IMR-90 (cell line): ENCODE data around the gene CARMIL1. TPM values are rescaled to one million over a fixed set of nuclear protein-coding genes. Genes with fewer than 3 reads are reported as not detected.

Experiments
- ATAC-seq: fragments of 200-7000 bp; cut with Tn5 transposase; 2 replicates; pipeline ENCODE4 v1.9.1; 2020; ENCODE audit warnings: low read depth, mild to moderate bottlenecking, moderate library complexity
- BruUV-seq: library from RNA; stranded (reverse); fragments of 400-500 nt; replicated peaks from 2 replicates; lab custom pipeline; 2021; lab: Mats Ljungman, UMichigan
- CTCF ChIA-PET: fragments of 300-600 bp; formaldehyde crosslinking; extraction: SDS; loops from one replicate; lab custom pipeline; 2021; ENCODE audit warnings: antibody characterized with exemption; lab: Yijun Ruan, JAX
- POLR2A ChIA-PET: fragments of 300-600 bp; sonication (Branson Sonifier 250); formaldehyde crosslinking; loops from one replicate; lab custom pipeline; 2022; ENCODE audit warnings: antibody characterized with exemption; ENCODE audit not compliant: unreplicated experiment; lab: Charles Lee
- DNase-seq: peaks from one replicate; pipeline ENCODE4 v3.0.0; 2013
- H2AFZ ChIP-seq: replicated peaks from 2 replicates; pipeline ENCODE3; 2013; ENCODE audit warnings: low read length, mild to moderate bottlenecking; ENCODE audit not compliant: poor library complexity
- H2AK5ac ChIP-seq: 2 replicates; pipeline ENCODE4 v1.6.1; 2013; ENCODE audit warnings: low read depth, low read length, inconsistent platforms
- H2AK9ac ChIP-seq: replicated peaks from 2 replicates; pipeline ENCODE3; 2013; ENCODE audit warnings: mild to moderate bottlenecking, low read depth, low read length, moderate library complexity; ENCODE audit not compliant: poor library complexity
- H2BK120ac ChIP-seq: 2 replicates; pipeline ENCODE4 v1.6.1; 2013; ENCODE audit warnings: low read depth, low read length, inconsistent platforms
- H2BK15ac ChIP-seq: 3 replicates; pipeline ENCODE4 v1.6.1; 2013; ENCODE audit warnings: low read depth, low read length, inconsistent platforms
- H2BK20ac ChIP-seq: 2 replicates; pipeline ENCODE4 v1.6.1; 2013; ENCODE audit warnings: low read depth, mild to moderate bottlenecking, inconsistent platforms, low read length, moderate library complexity
- H2BK5ac ChIP-seq: 2 replicates; pipeline ENCODE4 v1.6.1; 2013; ENCODE audit warnings: mild to moderate bottlenecking, low read depth, low read length, inconsistent platforms; ENCODE audit not compliant: poor library complexity, severe bottlenecking
- H3K14ac ChIP-seq: replicated peaks from 2 replicates; pipeline ENCODE4 v1.6.1; 2013; ENCODE audit warnings: low read depth, low read length, inconsistent platforms
- H3K18ac ChIP-seq: 2 replicates; pipeline ENCODE4 v1.6.1; 2013; ENCODE audit warnings: low read depth, low read length, control low read depth
- H3K23ac ChIP-seq: 2 replicates; pipeline ENCODE4 v1.6.1; 2013; ENCODE audit warnings: low read depth, low read length, inconsistent platforms
- H3K27ac ChIP-seq: 2 replicates; pipeline ENCODE4 v1.5.1; 2013; ENCODE audit warnings: mild to moderate bottlenecking, control low read depth, low read length; ENCODE audit not compliant: insufficient read depth
- H3K27me3 ChIP-seq: 2 replicates; pipeline ENCODE4 v1.6.1; 2013; ENCODE audit warnings: low read length; ENCODE audit not compliant: control insufficient read depth, insufficient read depth
- H3K36me3 ChIP-seq: 2 replicates; pipeline ENCODE4 v1.6.1; 2013; ENCODE audit warnings: low read length, mixed read lengths; ENCODE audit not compliant: control insufficient read depth, insufficient read depth
- H3K4ac ChIP-seq: 2 replicates; pipeline ENCODE4 v1.6.1; 2013; ENCODE audit warnings: low read depth, low read length, inconsistent platforms
- H3K4me1 ChIP-seq: 2 replicates; pipeline ENCODE4 v1.6.1; 2013; ENCODE audit warnings: low read length, mixed read lengths; ENCODE audit not compliant: control insufficient read depth, insufficient read depth
- H3K4me2 ChIP-seq: 2 replicates; pipeline ENCODE4 v1.6.1; 2013; ENCODE audit warnings: low read depth, mild to moderate bottlenecking, control low read depth, low read length, moderate library complexity
- H3K4me3 ChIP-seq: 2 replicates; pipeline ENCODE4 v1.5.1; 2013; ENCODE audit warnings: low read depth, mild to moderate bottlenecking, control low read depth, low read length, moderate library complexity; ENCODE audit not compliant: insufficient read depth
- H3K56ac ChIP-seq: 2 replicates; pipeline ENCODE4 v1.6.1; 2013; ENCODE audit warnings: low read length, inconsistent platforms; ENCODE audit not compliant: insufficient read depth; ENCODE audit errors: extremely low read depth
- H3K79me1 ChIP-seq, 2 experiments: 2 replicates each; pipeline ENCODE4 v1.6.1; 2013; ENCODE audit warnings: low read length in 2 of 2, inconsistent platforms in 1 of 2, low read depth in 1 of 2
- H3K9ac ChIP-seq: 2 replicates; pipeline ENCODE4 v1.6.1; 2013; ENCODE audit warnings: low read depth, low read length, control low read depth
- H3K9me1 ChIP-seq: 2 replicates; pipeline ENCODE4 v1.6.1; 2013; ENCODE audit warnings: low read length, inconsistent platforms; ENCODE audit not compliant: insufficient read depth
- H3K9me3 ChIP-seq: 2 replicates; pipeline ENCODE4 v1.6.1; 2013; ENCODE audit warnings: low read length; ENCODE audit not compliant: control insufficient read depth, insufficient read depth
- H4K20me1 ChIP-seq: 2 replicates; pipeline ENCODE4 v1.6.1; 2013; ENCODE audit warnings: low read length, inconsistent platforms; ENCODE audit not compliant: insufficient read depth
- H4K5ac ChIP-seq: 2 replicates; pipeline ENCODE4 v1.6.1; 2013; ENCODE audit warnings: mild to moderate bottlenecking, low read depth, low read length, control low read depth
- H4K8ac ChIP-seq, 2 experiments: 2 replicates each; pipeline ENCODE4 v1.6.1; 2013; ENCODE audit warnings: low read depth in 2 of 2, low read length in 2 of 2, control low read depth in 1 of 2, inconsistent platforms in 1 of 2
- H4K91ac ChIP-seq: 2 replicates; pipeline ENCODE4 v1.6.1; 2013; ENCODE audit warnings: low read depth, low read length, inconsistent platforms; ENCODE audit not compliant: insufficient read depth
- BHLHE40 ChIP-seq: fragments of 150-350 bp; IDR thresholded peaks from 2 replicates; pipeline ENCODE4 v1.6.1; 2016; ENCODE audit warnings: mild to moderate bottlenecking, low read depth, low read length
- CHD1 ChIP-seq: IDR thresholded peaks from 2 replicates; pipeline ENCODE4 v1.6.1; 2012; ENCODE audit warnings: low read depth, low read length, improper control_type of control experiment
- MAFK ChIP-seq: IDR thresholded peaks from 2 replicates; pipeline ENCODE4 v1.6.1; 2012; ENCODE audit warnings: low read depth, low read length, improper control_type of control experiment
- MAZ ChIP-seq: IDR thresholded peaks from 2 replicates; pipeline ENCODE4 v1.6.1; 2012; ENCODE audit warnings: low read depth, mild to moderate bottlenecking, low read length, improper control_type of control experiment, moderate library complexity, borderline replicate concordance
- NFE2L2 ChIP-seq: fragments of 150-350 bp; IDR thresholded peaks from 2 replicates; pipeline ENCODE4 v1.6.1; 2016; ENCODE audit warnings: low read depth, mild to moderate bottlenecking, low read length
- POLR2A ChIP-seq: IDR thresholded peaks from 2 replicates; pipeline ENCODE4 v1.6.1; 2012; ENCODE audit warnings: mild to moderate bottlenecking, low read depth, low read length
- RAD21 ChIP-seq: IDR thresholded peaks from 2 replicates; pipeline ENCODE4 v1.6.1; 2012; ENCODE audit warnings: low read length, improper control_type of control experiment
- RCOR1 ChIP-seq: IDR thresholded peaks from 2 replicates; pipeline ENCODE4 v1.6.1; 2012; ENCODE audit warnings: mild to moderate bottlenecking, low read length, improper control_type of control experiment; ENCODE audit not compliant: insufficient replicate concordance
- SMC3 ChIP-seq: fragments of 150-350 bp; IDR thresholded peaks from 2 replicates; pipeline ENCODE4 v1.6.1; 2016; ENCODE audit warnings: low read depth, mild to moderate bottlenecking, antibody characterized with exemption, low read length, moderate library complexity
- WGBS, 2 experiments: methylation state at CpG; one replicate each; pipeline versions ENCODE4 v1.1.5 to v1.1.7; 2013; ENCODE audit warnings: missing lambda C conversion rate in 2 of 2; ENCODE audit not compliant: insufficient read length in 1 of 2; ENCODE audit errors: extremely low coverage in 2 of 2; 5-methylcytosine and 5-hydroxymethylcytosine counted together
- dilution Hi-C: fragments of 300-500 bp; cut with HindIII; formaldehyde crosslinking; loops from one replicate; pipeline ENCODE4 v1.14.3; 2018; ENCODE audit warnings: low sequenced_read_pairs; ENCODE audit not compliant: unreplicated experiment
- in situ Hi-C: fragments of 300-500 bp; cut with MboI; formaldehyde crosslinking; loops from 3 replicates; pipeline ENCODE4 v1.14.3; 2019; ENCODE audit warnings: low sequenced_read_pairs, inconsistent platforms, mixed read lengths
- intact Hi-C: fragments of 100-400 bp; cut with micrococcal nuclease; formaldehyde crosslinking; loops from 2 replicates; pipeline ENCODE4 v1.10.0; 2022
- polyA plus RNA-seq, 3 experiments: library from polyadenylated mRNA; depleted of rRNA; stranded (reverse); fragments of >200 nt; gene quantifications; 2 replicates each; pipeline ENCODE4 v1.2.3, GENCODE V29; 2012; ENCODE audit warnings: low replicate concordance in 1 of 3
- total RNA-seq: library from RNA; depleted of rRNA; stranded (reverse); fragments of >200 nt; gene quantifications from 2 replicates; pipeline ENCODE4 v1.2.3, GENCODE V29; 2012
- TF ChIP-seq, protein P1 (sequence below): conservative IDR thresholded peaks from 2 replicates; pipeline ENCODE4 v1.5.1; 2012; ENCODE audit warnings: mild to moderate bottlenecking, low read depth, low read length, improper control_type of control experiment

Gene CARMIL1
- total and polyA plus RNA-seq, 2 of the 4 experiments (the other 2 are of a cell fraction): 1.3 to 2.9 TPM

DNA sequence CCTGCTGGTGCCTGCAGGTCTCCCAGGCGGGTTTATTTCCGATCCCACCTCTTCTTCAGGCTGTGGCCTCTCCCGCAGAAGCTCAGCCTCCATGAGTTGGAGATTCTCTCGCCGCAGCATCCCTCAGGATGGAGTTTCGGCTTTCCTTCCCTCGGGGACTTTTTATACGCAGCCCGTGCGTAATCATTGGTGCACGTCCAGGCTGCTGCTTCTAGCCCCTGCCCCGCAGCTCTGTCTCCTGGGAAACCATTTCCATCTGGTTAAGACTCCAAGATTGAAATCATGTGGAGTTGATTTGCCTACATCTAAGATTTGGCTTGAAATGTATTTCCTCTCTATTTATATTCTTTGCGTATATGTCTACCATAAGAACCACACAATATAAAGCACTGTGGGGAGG lies 46.7 kb upstream of the CARMIL1 start:
- CTCF ChIA-PET: interaction anchor here (1.5 kb wide), 1 partner anchor 34 kb away, joined by 5 read pairs; no protein-coding TSS in a partner anchor

More for the DNA sequence above, 46.7 kb upstream of the CARMIL1 start:
- WGBS, 2 experiments: 81% methylated on average over 5 of the region's 13 CpGs; no CpG with 5 or more reads in 1 of the 2 experiments
- intact Hi-C loops: no loop called here
- no peak overlapping the region for H3K9ac ChIP-seq
- H3K23ac ChIP-seq: no peak overlapping the region
- no peak overlapping the region for H3K18ac ChIP-seq
- H2AK9ac ChIP-seq: no peak overlapping the region
- ATAC-seq (no peak), DNase-seq (no peak)
- H4K20me1 ChIP-seq: no peaks in the 10 kb centered on the region
- H3K14ac ChIP-seq: no peak overlapping the region
- no peak overlapping the region for H3K56ac ChIP-seq
- H3K9me1 ChIP-seq: peaks cover 7% of the 10 kb centered on the region
- H2BK5ac ChIP-seq: no peak overlapping the region
- no peak overlapping the region for H4K5ac ChIP-seq
- no peak for TF ChIP-seq NFE2L2
- TF ChIP-seq, protein P1, sequence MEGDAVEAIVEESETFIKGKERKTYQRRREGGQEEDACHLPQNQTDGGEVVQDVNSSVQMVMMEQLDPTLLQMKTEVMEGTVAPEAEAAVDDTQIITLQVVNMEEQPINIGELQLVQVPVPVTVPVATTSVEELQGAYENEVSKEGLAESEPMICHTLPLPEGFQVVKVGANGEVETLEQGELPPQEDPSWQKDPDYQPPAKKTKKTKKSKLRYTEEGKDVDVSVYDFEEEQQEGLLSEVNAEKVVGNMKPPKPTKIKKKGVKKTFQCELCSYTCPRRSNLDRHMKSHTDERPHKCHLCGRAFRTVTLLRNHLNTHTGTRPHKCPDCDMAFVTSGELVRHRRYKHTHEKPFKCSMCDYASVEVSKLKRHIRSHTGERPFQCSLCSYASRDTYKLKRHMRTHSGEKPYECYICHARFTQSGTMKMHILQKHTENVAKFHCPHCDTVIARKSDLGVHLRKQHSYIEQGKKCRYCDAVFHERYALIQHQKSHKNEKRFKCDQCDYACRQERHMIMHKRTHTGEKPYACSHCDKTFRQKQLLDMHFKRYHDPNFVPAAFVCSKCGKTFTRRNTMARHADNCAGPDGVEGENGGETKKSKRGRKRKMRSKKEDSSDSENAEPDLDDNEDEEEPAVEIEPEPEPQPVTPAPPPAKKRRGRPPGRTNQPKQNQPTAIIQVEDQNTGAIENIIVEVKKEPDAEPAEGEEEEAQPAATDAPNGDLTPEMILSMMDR: no peak
- TF ChIP-seq BHLHE40: no peak
- TF ChIP-seq RCOR1: no peak
- no peak for TF ChIP-seq CHD1
- no peak for TF ChIP-seq POLR2A
- no peak for TF ChIP-seq MAFK
- TF ChIP-seq MAZ: no peak
- TF ChIP-seq SMC3: no peak
- no peak for TF ChIP-seq RAD21
- no peak overlapping the region for H3K4ac ChIP-seq
- H2AK5ac ChIP-seq: no peak overlapping the region
- no peak overlapping the region for H2BK120ac ChIP-seq
- no peak overlapping the region for H3K4me3 ChIP-seq
- no peaks in the 10 kb centered on the region for H3K9me3 ChIP-seq
- no peak overlapping the region for H4K91ac ChIP-seq
- dilution Hi-C loops: no loop called here
- POLR2A ChIA-PET: no interaction called here
- in situ Hi-C loops: no loop called here
- H3K27me3 ChIP-seq: no peaks in the 10 kb centered on the region
- peaks cover 5% of the 10 kb centered on the region for H3K4me1 ChIP-seq
- H3K36me3 ChIP-seq: no peaks in the 10 kb centered on the region
- H3K27ac ChIP-seq: no peak overlapping the region
- no peaks in the 10 kb centered on the region for H3K79me1 ChIP-seq
- no peak overlapping the region for H4K8ac ChIP-seq
- no peak overlapping the region for H3K4me2 ChIP-seq
- no peak overlapping the region for H2AFZ ChIP-seq
- H2BK20ac ChIP-seq: no peak overlapping the region
- BruUV-seq: no TSS peak
- H2BK15ac ChIP-seq: no peak overlapping the region
